H1 (cell line): ENCODE results near the gene CLEC1B. TPM values are rescaled to one million over a fixed set of nuclear protein-coding genes. Genes with fewer than 3 reads are reported as not detected.

Source experiments
- CTCF ChIA-PET: fragments of 300-600 bp; sonication (Branson Sonifier 250); formaldehyde crosslinking; loops from one replicate; lab custom pipeline; 2021; ENCODE audit not compliant: partially characterized antibody; lab: Charles Lee
- POLR2A ChIA-PET: fragments of 300-600 bp; sonication (Branson Sonifier 250); formaldehyde crosslinking; loops from one replicate; lab custom pipeline; 2021; ENCODE audit warnings: inconsistent platforms; ENCODE audit not compliant: partially characterized antibody; lab: Charles Lee
- DNase-seq, 2 experiments: peaks; one replicate each; pipeline versions ENCODE4 v3.0.0 to v3.0.0-alpha.2; 2010 to 2022; ENCODE audit warnings: low spot score in 2 of 2, low read depth in 1 of 2, mixed read lengths in 1 of 2
- FAIRE-seq: peaks from 2 replicates; lab custom pipeline; 2011; peaks lifted over from hg19 to GRCh38; lab: Jason Lieb, UNC
- H2AFZ ChIP-seq: 2 replicates; pipeline ENCODE4 v1.8.1; 2012; ENCODE audit warnings: low read length, inconsistent platforms
- H2AK5ac ChIP-seq: 2 replicates; pipeline ENCODE4 v1.6.1; 2013; ENCODE audit warnings: low read depth, low read length
- H2BK120ac ChIP-seq: replicated peaks from 2 replicates; pipeline ENCODE3; 2013; ENCODE audit warnings: low read depth, low read length, inconsistent platforms
- H2BK12ac ChIP-seq: 2 replicates; pipeline ENCODE4 v1.6.1; 2013; ENCODE audit warnings: low read depth, low read length
- H2BK15ac ChIP-seq: 2 replicates; pipeline ENCODE4 v1.6.1; 2013; ENCODE audit warnings: low read length
- H2BK20ac ChIP-seq: 2 replicates; pipeline ENCODE4 v1.6.1; 2013; ENCODE audit warnings: low read length
- H2BK5ac ChIP-seq: 2 replicates; pipeline ENCODE4 v1.6.1; 2013; ENCODE audit warnings: low read depth, low read length
- H3K14ac ChIP-seq: 2 replicates; pipeline ENCODE4 v1.6.1; 2013; ENCODE audit warnings: inconsistent platforms; ENCODE audit not compliant: insufficient read length
- H3K18ac ChIP-seq: 2 replicates; pipeline ENCODE4 v1.6.1; 2013; ENCODE audit warnings: low read length; ENCODE audit errors: extremely low read depth
- H3K23ac ChIP-seq: 2 replicates; pipeline ENCODE4 v1.6.1; 2013; ENCODE audit warnings: inconsistent platforms; ENCODE audit not compliant: insufficient read length
- H3K23me2 ChIP-seq: 2 replicates; pipeline ENCODE4 v1.6.1; 2013; ENCODE audit warnings: low read depth, low read length
- H3K27ac ChIP-seq: 2 replicates; pipeline ENCODE4 v1.6.1; 2011; ENCODE audit warnings: low read depth, low read length, inconsistent platforms
- H3K27me3 ChIP-seq, 4 experiments: replicated peaks in 1 of 4; 1 replicate in 1 of 4; 2 replicates in 3 of 4; pipeline versions ENCODE4 v1.6.1 to v1.8.1; 2011 to 2013; ENCODE audit warnings: low read length in 3 of 4, mild to moderate bottlenecking in 3 of 4, inconsistent platforms in 2 of 4, mixed read lengths in 2 of 4, moderate library complexity in 1 of 4; ENCODE audit not compliant: control insufficient read depth in 3 of 4, insufficient read depth in 3 of 4; ENCODE audit errors: extremely low read depth in 1 of 4
- H3K36me3 ChIP-seq, 4 experiments: 2 replicates each; pipeline versions ENCODE4 v1.6.1 to v1.8.1; 2011 to 2013; ENCODE audit warnings: mild to moderate bottlenecking in 4 of 4, low read length in 3 of 4, moderate library complexity in 2 of 4, control low read depth in 1 of 4, inconsistent platforms in 1 of 4; ENCODE audit not compliant: insufficient read depth in 4 of 4, control insufficient read depth in 2 of 4
- H3K4ac ChIP-seq: replicated peaks from 2 replicates; pipeline ENCODE3; 2013; ENCODE audit warnings: low read length, low read depth, mixed read lengths, inconsistent platforms; ENCODE audit not compliant: insufficient read length
- H3K4me1 ChIP-seq, 4 experiments: replicated peaks in 1 of 4; 1 replicate in 1 of 4; 2 replicates in 3 of 4; pipeline versions ENCODE4 v1.6.1 to v1.8.1; 2011 to 2013; ENCODE audit warnings: low read length in 3 of 4, inconsistent platforms in 2 of 4, mixed read lengths in 1 of 4; ENCODE audit not compliant: insufficient read depth in 4 of 4, control insufficient read depth in 3 of 4
- H3K4me2 ChIP-seq, 2 experiments: 2 replicates each; pipeline versions ENCODE4 v1.6.1 to v1.8.1; 2011 to 2013; ENCODE audit warnings: low read depth in 2 of 2, low read length in 2 of 2, control low read depth in 1 of 2, inconsistent platforms in 1 of 2, mild to moderate bottlenecking in 1 of 2; ENCODE audit not compliant: insufficient read depth in 1 of 2
- H3K4me3 ChIP-seq, 4 experiments: fragments of 200-600, 300-600 bp in 1 of 4; sonication (generic), shearing (Covaris generic), sonication (Bioruptor Twin) in 1 of 4; 2 replicates each; pipeline versions ENCODE4 v1.5.1 to v1.8.1; 2011 to 2016; ENCODE audit warnings: low read length in 4 of 4, low read depth in 3 of 4, control low read depth in 2 of 4, inconsistent platforms in 2 of 4, mild to moderate bottlenecking in 2 of 4, mixed read lengths in 1 of 4, moderate library complexity in 1 of 4; ENCODE audit not compliant: insufficient read depth in 2 of 4; ENCODE audit errors: extremely low read depth in 1 of 4
- H3K56ac ChIP-seq: replicated peaks from 2 replicates; pipeline ENCODE3; 2013; ENCODE audit warnings: low read depth, mild to moderate bottlenecking, mixed read lengths, low read length, inconsistent platforms; ENCODE audit not compliant: insufficient read length
- H3K79me1 ChIP-seq: 2 replicates; pipeline ENCODE4 v1.6.1; 2013; ENCODE audit warnings: low read depth, low read length, control low read depth
- H3K79me2 ChIP-seq, 2 experiments: 2 replicates each; pipeline versions ENCODE4 v1.6.1 to v1.8.1; 2012 to 2013; ENCODE audit warnings: low read length in 2 of 2, mild to moderate bottlenecking in 2 of 2, inconsistent platforms in 1 of 2; ENCODE audit not compliant: insufficient read depth in 2 of 2, control insufficient read depth in 1 of 2
- H3K9ac ChIP-seq, 4 experiments: replicated peaks in 1 of 4; 1 replicate in 1 of 4; 2 replicates in 3 of 4; pipeline versions ENCODE4 v1.6.1 to v1.8.1; 2011 to 2013; ENCODE audit warnings: low read depth in 3 of 4, low read length in 3 of 4, control low read depth in 2 of 4, mild to moderate bottlenecking in 2 of 4, moderate library complexity in 2 of 4, inconsistent platforms in 1 of 4; ENCODE audit errors: extremely low read depth in 1 of 4
- H3K9me3 ChIP-seq, 2 experiments: 2 replicates each; pipeline versions ENCODE4 v1.6.1 to v1.8.1; 2012 to 2013; ENCODE audit warnings: mild to moderate bottlenecking in 2 of 2, moderate library complexity in 2 of 2, control low read depth in 1 of 2, inconsistent platforms in 1 of 2, low read depth in 1 of 2, low read length in 1 of 2, mixed read lengths in 1 of 2; ENCODE audit not compliant: insufficient read depth in 2 of 2
- H4K20me1 ChIP-seq, 2 experiments: replicated peaks in 1 of 2; 2 replicates each; pipeline versions ENCODE3 to v1.8.1; 2011 to 2013; ENCODE audit warnings: inconsistent platforms in 2 of 2, low read length in 2 of 2, mild to moderate bottlenecking in 1 of 2; ENCODE audit not compliant: insufficient read depth in 2 of 2, control insufficient read depth in 1 of 2
- H4K5ac ChIP-seq: 2 replicates; pipeline ENCODE4 v1.6.1; 2013; ENCODE audit warnings: low read length, low read depth, mixed read lengths, inconsistent platforms; ENCODE audit not compliant: insufficient read length
- H4K8ac ChIP-seq: 2 replicates; pipeline ENCODE4 v1.8.0; 2013; ENCODE audit warnings: mild to moderate bottlenecking, moderate library complexity, low read length, inconsistent platforms; ENCODE audit not compliant: insufficient read depth; ENCODE audit errors: extremely low read depth
- H4K91ac ChIP-seq: replicated peaks from 2 replicates; pipeline ENCODE3; 2013; ENCODE audit warnings: low read length, mixed read lengths, inconsistent platforms; ENCODE audit not compliant: insufficient read length
- CHD2 ChIP-seq: IDR thresholded peaks from 2 replicates; pipeline ENCODE4 v1.6.1; 2012; ENCODE audit warnings: low read length, improper control_type of control experiment
- JUN ChIP-seq: IDR thresholded peaks from 2 replicates; pipeline ENCODE4 v1.6.1; 2011; ENCODE audit warnings: low read depth, mild to moderate bottlenecking, improper control_type of control experiment, low read length
- WGBS, 2 experiments: shearing (Covaris generic) in 1 of 2; methylation state at CpG; one replicate each; pipeline versions ENCODE4 v1.1.6 to v1.1.7; 2013 to 2015; ENCODE audit warnings: low lambda C conversion rate in 2 of 2, mixed read lengths in 2 of 2, inconsistent platforms in 1 of 2, low coverage in 1 of 2, missing lambda C conversion rate in 1 of 2; ENCODE audit not compliant: insufficient replicate concordance in 2 of 2, insufficient coverage in 1 of 2, insufficient read length in 1 of 2; ENCODE audit errors: extremely low coverage in 1 of 2, missing lambda C conversion rate in 1 of 2; 5-methylcytosine and 5-hydroxymethylcytosine counted together
- polyA plus RNA-seq, 7 experiments: library from polyadenylated mRNA; depleted of rRNA in 3 of 7; stranded (reverse) in 5 of 7; unstranded in 2 of 7; fragments of >200 nt in 5 of 7; fragments of 200-250 nt in 2 of 7; gene quantifications; 1 replicate in 5 of 7; 2 replicates in 1 of 7; 4 replicates in 1 of 7; pipeline versions ENCODE4 v1.2.1 to v1.2.3, GENCODE V29; 2011 to 2013; ENCODE audit warnings: missing spikeins in 2 of 7, mixed read lengths in 2 of 7
- total RNA-seq: library from RNA; stranded (reverse); fragmentation: NEBNext Ultra II Directional; extraction: Animal tissue kit (Norgen Biotek cat#: 25700); gene quantifications from 2 replicates; pipeline ENCODE4 v1.2.1, GENCODE V29; 2021

The CLEC1B gene
- total and polyA plus RNA-seq, 2 of the 8 experiments (the other 6 are each of a cell fraction or from before 2014, with no cell fraction given): not detected

GRCh38 chr12:10001171-10001776, 2.4 kb upstream of the CLEC1B start:
- H3K79me1 ChIP-seq: no peaks in the 10 kb centered on the region
- H3K27ac ChIP-seq: no peak overlapping the region
- ChIA-PET POLR2A (no interaction called here), CTCF (interaction anchor here (1.4 to 3.7 kb wide), 2 partner anchors 9 to 78 kb away, joined by 3 to 31 read pairs; partner anchors contain the start of gene CLEC12B)
- H3K9ac ChIP-seq: no peak overlapping the region
- no peak overlapping the region for H4K91ac ChIP-seq
- no peak overlapping the region for H2BK120ac ChIP-seq
- no peaks in the 10 kb centered on the region for H3K36me3 ChIP-seq
- no peak overlapping the region for H3K14ac ChIP-seq
- no peak overlapping the region for H4K5ac ChIP-seq
- no peak overlapping the region for H3K23ac ChIP-seq
- no peaks in the 10 kb centered on the region for H3K23me2 ChIP-seq
- H2BK15ac ChIP-seq: no peak overlapping the region
- H3K27me3 ChIP-seq: peaks cover 0 to 1% (median 0%) of the 10 kb centered on the region in 4 experiments; a peak in 1 of 7 replicates
- H3K9me3 ChIP-seq: no peaks in the 10 kb centered on the region
- no peak overlapping the region for H3K4ac ChIP-seq
- no peaks in the 10 kb centered on the region for H3K4me1 ChIP-seq
- H3K4me2 ChIP-seq: no peak overlapping the region
- no peak overlapping the region for H2BK5ac ChIP-seq
- FAIRE-seq (no peak), DNase-seq (no peak)
- H2BK12ac ChIP-seq: no peak overlapping the region
- H3K79me2 ChIP-seq: no peaks in the 10 kb centered on the region
- H4K8ac ChIP-seq: no peak overlapping the region
- H3K4me3 ChIP-seq: no peak overlapping the region
- no peak overlapping the region for H2BK20ac ChIP-seq
- no peak overlapping the region for H2AFZ ChIP-seq
- no peak overlapping the region for H3K18ac ChIP-seq
- no peak overlapping the region for H2AK5ac ChIP-seq
- no peaks in the 10 kb centered on the region for H4K20me1 ChIP-seq
- 87% methylated on average over 4 of the region's 4 CpGs; no CpG with 5 or more reads in 1 of the 2 experiments for WGBS, 2 experiments
- no peak overlapping the region for H3K56ac ChIP-seq
- TF ChIP-seq JUN: no peak
- no peak for TF ChIP-seq CHD2
